Panc1 (cell line): ENCODE measurements around the gene CDK6. TPM values are rescaled to one million over a fixed set of nuclear protein-coding genes. Genes with fewer than 3 reads are reported as not detected.

Experiments used
- ATAC-seq: fragments of 200-7000 bp; cut with Tn5 transposase; 2 replicates; pipeline ENCODE4 v1.9.1; 2020; ENCODE audit warnings: mild to moderate bottlenecking, moderate library complexity
- BruUV-seq: library from RNA; stranded (reverse); fragments of 400-500 nt; replicated peaks from 2 replicates; lab custom pipeline; 2021; lab: Mats Ljungman, UMichigan
- CTCF ChIA-PET: fragments of 300-600 bp; sonication (Branson Sonifier 250); formaldehyde crosslinking; loops from one replicate; lab custom pipeline; 2022; ENCODE audit warnings: antibody characterized with exemption; lab: Charles Lee
- POLR2A ChIA-PET: fragments of 300-600 bp; sonication (Branson Sonifier 250); formaldehyde crosslinking; loops from one replicate; lab custom pipeline; 2022; ENCODE audit warnings: antibody characterized with exemption; lab: Charles Lee
- DNase-seq: peaks from one replicate; pipeline ENCODE4 v3.0.0-alpha.2; 2010; ENCODE audit warnings: low read depth, low spot score
- H3K27ac ChIP-seq: 2 replicates; pipeline ENCODE4 v1.5.1; 2011; ENCODE audit warnings: mild to moderate bottlenecking, low read length, inconsistent platforms
- H3K27me3 ChIP-seq: fragments of 200-500 bp; sonication (Bioruptor generic); 2 replicates; pipeline ENCODE4 v1.6.0; 2014; ENCODE audit warnings: low read length, inconsistent platforms; ENCODE audit not compliant: control insufficient read depth, insufficient read depth
- H3K36me3 ChIP-seq: fragments of 200-500 bp; sonication (Bioruptor generic); 2 replicates; pipeline ENCODE4 v1.5.1; 2014; ENCODE audit warnings: inconsistent platforms, mild to moderate bottlenecking, low read length, moderate library complexity; ENCODE audit not compliant: control insufficient read depth, insufficient read depth
- H3K4me1 ChIP-seq: 2 replicates; pipeline ENCODE4 v1.5.1; 2011; ENCODE audit warnings: inconsistent platforms, mild to moderate bottlenecking, low read length, moderate library complexity; ENCODE audit not compliant: control insufficient read depth, insufficient read depth
- H3K4me3 ChIP-seq, 2 experiments: 2 replicates each; pipeline ENCODE4 v1.5.1; 2011 to 2012; ENCODE audit warnings: low read depth in 2 of 2, low read length in 2 of 2, mild to moderate bottlenecking in 2 of 2, inconsistent platforms in 1 of 2, moderate library complexity in 1 of 2
- H3K9me3 ChIP-seq: fragments of 200-500 bp; sonication (Bioruptor generic); 2 replicates; pipeline ENCODE4 v1.5.1; 2014; ENCODE audit warnings: low read depth, mild to moderate bottlenecking, inconsistent platforms, low read length, moderate library complexity; ENCODE audit not compliant: control insufficient read depth, insufficient read depth
- CTCF ChIP-seq: fragments of 450-650 bp; IDR thresholded peaks from 2 replicates; pipeline ENCODE4 v1.5.1; 2017; ENCODE audit warnings: mild to moderate bottlenecking
- POLR2AphosphoS5 ChIP-seq: IDR thresholded peaks from 2 replicates; pipeline ENCODE4 v1.6.1; 2012; ENCODE audit warnings: mild to moderate bottlenecking, low read depth, low read length, moderate library complexity
- REST ChIP-seq, 2 experiments: IDR thresholded peaks; 2 replicates each; pipeline ENCODE4 v1.6.1; 2011 to 2012; ENCODE audit warnings: low read depth in 2 of 2, control low read depth in 1 of 2, low read length in 1 of 2, mild to moderate bottlenecking in 1 of 2, moderate library complexity in 1 of 2; ENCODE audit not compliant: insufficient read depth in 1 of 2
- SIN3A ChIP-seq: IDR thresholded peaks from 2 replicates; pipeline ENCODE4 v1.6.1; 2012; ENCODE audit warnings: low read depth, mild to moderate bottlenecking, low read length, moderate library complexity, borderline replicate concordance; ENCODE audit not compliant: insufficient read depth
- TCF7L2 ChIP-seq: IDR thresholded peaks from 2 replicates; pipeline ENCODE4 v1.6.1; 2011; ENCODE audit warnings: mild to moderate bottlenecking, low read depth, low read length, inconsistent platforms
- in situ Hi-C: cut with HindIII; loops from 2 replicates; pipeline ENCODE4 v1.10.0; 2016; ENCODE audit warnings: low sequenced_read_pairs, low pct_unique_long_range_greater_than_20kb
- intact Hi-C: fragments of 100-400 bp; cut with micrococcal nuclease; formaldehyde crosslinking; loops from one replicate; pipeline ENCODE4 v1.10.0; 2022; ENCODE audit not compliant: unreplicated experiment
- total RNA-seq: library from RNA; stranded (reverse); gene quantifications from one replicate; pipeline ENCODE4 v1.2.1, GENCODE V29; 2021; ENCODE audit not compliant: unreplicated experiment

Gene CDK6
- total RNA-seq, 1 experiment from 2014 or later: 57.4 TPM

- no peak for DNase-seq
- Histone ChIP-seq H3K27ac (no peak overlapping the region), H3K36me3 (no peaks in the 10 kb centered on the region), H3K9me3 (peaks cover 26% of the 10 kb centered on the region; the same call in 1 of the 2 replicates), H3K4me3 (no peak overlapping the region), H3K27me3 (no peaks in the 10 kb centered on the region), H3K4me1 (peaks cover 9% of the 10 kb centered on the region)
- TF ChIP-seq TCF7L2: no peak
- no peak for TF ChIP-seq CTCF
- TF ChIP-seq POLR2AphosphoS5: no peak
- in situ Hi-C loops (no loop called here), intact Hi-C loops (loop anchor here (5.0 kb wide), 1 partner anchor 44 kb away; no protein-coding TSS in a partner anchor)
- ATAC-seq: no peak
- POLR2A ChIA-PET: no interaction called here
- no TSS peak for BruUV-seq
- CTCF ChIA-PET: no interaction called here
Observed at GRCh38 chr7:92627956-92628355, 208.4 kb downstream of the CDK6 start.

GRCh38 chr7:92626281-92626809 lies 210.0 kb downstream of the CDK6 start:
- H3K4me3 ChIP-seq: no peak overlapping the region
- no peaks in the 10 kb centered on the region for H3K27me3 ChIP-seq
- H3K9me3 ChIP-seq: peaks cover 26% of the 10 kb centered on the region; the same call in 1 of the 2 replicates
- H3K27ac ChIP-seq: peak overlapping the region; percentile 56; the same call in 1 of the 2 replicates
- peaks cover 22% of the 10 kb centered on the region for H3K4me1 ChIP-seq
- no peak for DNase-seq
- no TSS peak for BruUV-seq
- CTCF ChIA-PET: no interaction called here
- TF ChIP-seq SIN3A (no peak), POLR2AphosphoS5 (no peak), REST (IDR thresholded peaks at IDR 0.05; ENCODE audit: insufficient read depth in 1 of 2, low read depth in 2 of 2, low read length in 1 of 2) (no peak), TCF7L2 (no peak), CTCF (no peak)
- POLR2A ChIA-PET: no interaction called here
- no peak for ATAC-seq
- intact Hi-C loops (loop anchor here (5.0 kb wide), 1 partner anchor 46 kb away; no protein-coding TSS in a partner anchor), in situ Hi-C loops (no loop called here)
- H3K36me3 ChIP-seq: no peaks in the 10 kb centered on the region
